Neutrophil (primary cell): Measurements from ENCODE around the gene PRELP.
"Not testable (repeated sequence)": the region's sequence is repeated elsewhere in the genome, so short reads cannot be mapped to it uniquely, and the experiment has no call there.

Source experiments
- H3K27ac ChIP-seq: fragments of 200-600 bp; sonication (generic); 2 replicates; pipeline ENCODE4 v1.5.1; 2016; ENCODE audit warnings: mild to moderate bottlenecking, moderate library complexity
- H3K27me3 ChIP-seq: fragments of 200-600 bp; sonication (generic); 2 replicates; pipeline ENCODE4 v1.6.0; 2016; ENCODE audit warnings: mild to moderate bottlenecking
- H3K36me3 ChIP-seq: fragments of 200-600 bp; sonication (generic); 2 replicates; pipeline ENCODE4 v1.5.1; 2017
- H3K4me1 ChIP-seq, 2 experiments: fragments of 200-600 bp in 1 of 2; sonication (generic) in 1 of 2; 1 replicate in 1 of 2; 2 replicates in 1 of 2; pipeline versions ENCODE4 v1.5.1 to v1.6.1; 2013 to 2016; ENCODE audit warnings: low read depth in 1 of 2, low read length in 1 of 2, mild to moderate bottlenecking in 1 of 2, moderate library complexity in 1 of 2; ENCODE audit not compliant: control insufficient read depth in 1 of 2, insufficient read depth in 1 of 2
- H3K4me3 ChIP-seq, 2 experiments: fragments of 200-600 bp in 1 of 2; sonication (generic) in 1 of 2; 1 replicate in 1 of 2; 2 replicates in 1 of 2; pipeline ENCODE4 v1.5.1; 2013 to 2016; ENCODE audit warnings: low read depth in 1 of 2, low read length in 1 of 2, mild to moderate bottlenecking in 1 of 2, moderate library complexity in 1 of 2
- H3K9me3 ChIP-seq: fragments of 200-600 bp; sonication (generic); 2 replicates; pipeline ENCODE4 v1.5.1; 2016
- TF ChIP-seq, protein P1 (sequence below): fragments of 200-600 bp; sonication (generic); IDR thresholded peaks from 2 replicates; pipeline ENCODE4 v1.5.1; 2016; ENCODE audit warnings: antibody characterized with exemption

The PRELP gene

DNA sequence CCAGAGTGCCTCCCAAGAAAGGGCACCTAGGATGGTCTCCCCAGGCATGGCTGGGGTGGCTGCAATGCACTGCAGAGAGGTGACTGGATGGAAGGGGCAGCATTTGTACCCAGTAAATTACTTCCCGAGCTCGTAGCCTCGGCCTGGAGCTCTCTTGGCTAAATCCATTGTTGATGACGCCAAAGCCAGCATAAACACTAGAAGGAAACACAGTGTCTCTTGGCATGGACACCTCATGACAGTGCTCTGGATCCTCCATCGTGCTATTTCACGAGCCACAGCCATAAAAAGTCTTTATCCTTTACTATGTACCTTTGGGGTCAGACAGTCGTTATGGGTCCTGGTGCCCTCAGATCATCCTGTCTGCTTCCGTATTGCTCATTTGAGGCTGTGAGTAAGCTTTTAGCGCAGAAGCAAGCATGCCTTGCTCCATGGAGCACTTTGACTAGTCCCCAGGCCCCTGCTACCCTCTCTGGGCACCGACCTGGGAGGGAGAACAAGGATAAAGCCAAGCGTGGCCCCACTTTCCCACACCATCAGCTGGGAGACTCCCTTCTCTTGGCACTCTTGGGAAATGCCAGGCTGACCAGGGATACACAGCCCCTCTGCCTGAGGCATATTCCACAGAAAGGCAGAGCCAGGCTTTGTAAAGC lies 10.3 kb upstream of the PRELP start:
- H3K4me3 ChIP-seq, result no peak overlapping the region
- peaks cover 8% of the 10 kb centered on the region for H3K27me3 ChIP-seq
- TF ChIP-seq, protein P1, sequence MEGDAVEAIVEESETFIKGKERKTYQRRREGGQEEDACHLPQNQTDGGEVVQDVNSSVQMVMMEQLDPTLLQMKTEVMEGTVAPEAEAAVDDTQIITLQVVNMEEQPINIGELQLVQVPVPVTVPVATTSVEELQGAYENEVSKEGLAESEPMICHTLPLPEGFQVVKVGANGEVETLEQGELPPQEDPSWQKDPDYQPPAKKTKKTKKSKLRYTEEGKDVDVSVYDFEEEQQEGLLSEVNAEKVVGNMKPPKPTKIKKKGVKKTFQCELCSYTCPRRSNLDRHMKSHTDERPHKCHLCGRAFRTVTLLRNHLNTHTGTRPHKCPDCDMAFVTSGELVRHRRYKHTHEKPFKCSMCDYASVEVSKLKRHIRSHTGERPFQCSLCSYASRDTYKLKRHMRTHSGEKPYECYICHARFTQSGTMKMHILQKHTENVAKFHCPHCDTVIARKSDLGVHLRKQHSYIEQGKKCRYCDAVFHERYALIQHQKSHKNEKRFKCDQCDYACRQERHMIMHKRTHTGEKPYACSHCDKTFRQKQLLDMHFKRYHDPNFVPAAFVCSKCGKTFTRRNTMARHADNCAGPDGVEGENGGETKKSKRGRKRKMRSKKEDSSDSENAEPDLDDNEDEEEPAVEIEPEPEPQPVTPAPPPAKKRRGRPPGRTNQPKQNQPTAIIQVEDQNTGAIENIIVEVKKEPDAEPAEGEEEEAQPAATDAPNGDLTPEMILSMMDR, result no peak
- no peaks in the 10 kb centered on the region for H3K4me1 ChIP-seq
- no peaks in the 10 kb centered on the region for H3K9me3 ChIP-seq
- H3K36me3 ChIP-seq, result no peaks in the 10 kb centered on the region
- no peak overlapping the region for H3K27ac ChIP-seq

DNA sequence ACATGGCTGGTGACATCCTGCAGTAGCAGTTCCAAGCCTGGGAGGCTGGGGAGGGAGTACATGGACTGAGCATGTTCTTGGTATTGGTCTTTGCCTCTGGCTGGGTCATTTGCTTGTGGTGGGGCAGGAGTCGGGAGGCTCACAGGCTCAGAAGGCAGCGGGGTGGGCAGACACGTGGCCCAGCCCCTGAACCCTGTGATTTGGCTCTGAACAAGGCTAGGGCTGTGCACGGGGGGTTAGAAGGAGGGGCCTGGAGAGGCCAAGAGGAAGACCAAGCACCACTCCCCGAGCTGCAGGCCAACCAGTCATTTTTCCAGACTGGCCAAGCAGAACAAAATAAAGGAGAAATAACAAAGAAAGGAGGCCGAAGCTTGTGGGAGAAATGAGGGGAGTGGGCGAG lies 9.7 kb upstream of the PRELP start:
- TF ChIP-seq, protein P1, result no peak
- no peaks in the 10 kb centered on the region for H3K4me1 ChIP-seq
- no peak overlapping the region for H3K27ac ChIP-seq
- H3K4me3 ChIP-seq, result no peak overlapping the region
- H3K36me3 ChIP-seq, result no peaks in the 10 kb centered on the region
- H3K9me3 ChIP-seq, result no peaks in the 10 kb centered on the region
- peaks cover 9% of the 10 kb centered on the region for H3K27me3 ChIP-seq

DNA sequence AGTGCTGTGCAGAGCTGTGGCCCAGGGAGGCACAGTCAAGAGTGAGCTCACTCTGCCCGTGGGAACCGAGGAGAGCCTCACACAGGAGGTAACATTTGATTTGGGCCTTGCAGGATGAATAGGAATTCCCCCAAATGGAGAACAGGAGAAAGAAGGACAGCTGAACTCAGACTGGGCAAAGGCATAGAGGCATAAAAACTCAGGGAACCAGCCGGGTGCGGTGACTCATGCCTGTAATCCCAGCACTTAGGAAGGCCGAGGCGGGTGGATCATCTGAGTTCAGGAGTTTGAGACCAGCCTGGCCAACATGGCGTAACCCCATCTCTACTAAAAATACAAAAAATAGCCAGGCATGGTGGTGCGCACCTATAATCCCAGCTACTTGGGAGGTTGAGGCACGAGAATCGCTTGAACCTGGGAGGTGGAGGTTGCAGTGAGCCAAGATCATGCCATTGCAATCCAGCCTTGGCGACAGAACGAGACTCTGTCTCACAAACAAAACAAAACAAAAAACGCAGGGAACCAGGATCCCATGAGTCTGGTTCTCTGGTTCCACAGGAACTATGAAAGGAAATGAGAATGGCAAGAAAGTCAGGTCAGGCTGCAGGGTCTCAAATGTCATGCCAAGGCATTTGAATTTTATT lies 8.6 kb upstream of the PRELP start:
- peaks cover 16% of the 10 kb centered on the region for H3K27me3 ChIP-seq
- H3K9me3 ChIP-seq, H3K27ac ChIP-seq, H3K4me3 ChIP-seq, H3K4me1 ChIP-seq, H3K36me3 ChIP-seq: not testable (repeated sequence)

DNA sequence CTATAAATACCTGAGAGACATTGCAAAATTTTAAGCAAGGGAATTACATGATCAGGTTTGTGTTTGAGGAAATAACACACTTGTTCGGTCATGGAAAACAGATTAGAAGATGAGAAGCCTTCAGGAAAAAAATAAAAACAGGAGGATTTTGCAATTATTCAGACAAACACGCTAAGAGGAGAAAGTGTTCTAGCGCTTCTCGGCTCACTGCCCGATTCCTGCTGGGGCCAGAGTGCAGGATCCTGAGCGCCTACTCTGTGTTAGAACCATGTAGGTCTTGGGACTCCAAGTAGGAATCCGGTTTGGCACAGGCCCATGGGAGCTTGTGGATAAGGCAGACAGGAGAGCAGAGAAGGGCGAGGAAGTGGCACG lies 8.1 kb upstream of the PRELP start:
- Histone ChIP-seq H3K27me3 (peaks cover 21% of the 10 kb centered on the region), H3K9me3 (no peaks in the 10 kb centered on the region), H3K4me3 (no peak overlapping the region), H3K27ac (no peak overlapping the region), H3K4me1 (no peaks in the 10 kb centered on the region), H3K36me3 (no peaks in the 10 kb centered on the region)
- TF ChIP-seq, protein P1, result no peak

DNA sequence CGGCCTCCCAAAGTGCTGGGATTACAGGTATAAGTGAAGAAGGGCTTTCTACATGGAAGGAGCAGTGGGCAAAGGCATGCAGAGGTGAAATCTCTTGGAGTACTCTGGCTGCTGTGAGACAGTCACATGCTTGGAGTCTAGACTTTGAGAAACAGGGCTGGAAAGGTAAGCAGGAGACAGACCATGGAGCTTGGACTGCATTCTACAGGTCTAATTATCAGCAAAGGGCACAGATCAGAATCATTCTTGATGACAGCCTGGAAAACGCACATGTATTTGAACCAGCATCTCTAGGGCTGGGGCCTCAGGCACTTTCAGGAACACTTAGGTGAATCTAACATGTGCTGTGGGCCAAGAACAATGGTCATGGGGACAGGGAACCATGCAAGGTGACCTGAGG lies 7.3 kb upstream of the PRELP start:
- TF ChIP-seq, protein P1, result no peak
- H3K27ac ChIP-seq, result no peak overlapping the region
- no peaks in the 10 kb centered on the region for H3K9me3 ChIP-seq
- H3K27me3 ChIP-seq, result peaks cover 24% of the 10 kb centered on the region
- H3K36me3 ChIP-seq, result no peaks in the 10 kb centered on the region
- H3K4me3 ChIP-seq, result no peak overlapping the region
- H3K4me1 ChIP-seq, result no peaks in the 10 kb centered on the region

DNA sequence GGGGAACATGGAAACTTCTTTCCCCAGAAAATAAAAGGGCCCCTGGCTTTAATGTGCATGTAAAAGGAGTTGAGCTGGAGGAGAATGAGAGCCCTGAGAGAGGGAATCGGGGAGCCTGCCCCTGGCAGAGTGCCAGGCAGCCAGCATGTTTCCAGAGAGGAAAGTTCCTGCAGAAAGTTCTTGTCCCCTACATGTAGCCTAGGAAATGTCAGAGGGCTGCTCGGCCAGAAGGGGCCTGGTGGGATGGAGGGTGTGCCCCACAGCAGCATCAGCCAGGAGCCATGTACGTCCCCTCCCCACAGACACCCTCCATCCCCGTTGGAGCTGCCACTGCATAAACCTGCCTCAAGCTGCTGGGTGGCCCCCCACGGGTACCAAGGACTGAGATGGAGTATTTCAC lies 5.4 kb upstream of the PRELP start:
- no peak overlapping the region for H3K4me3 ChIP-seq
- H3K4me1 ChIP-seq, result no peaks in the 10 kb centered on the region
- TF ChIP-seq, protein P1, result no peak
- H3K27me3 ChIP-seq, result peaks cover 34% of the 10 kb centered on the region
- H3K9me3 ChIP-seq, result no peaks in the 10 kb centered on the region
- H3K27ac ChIP-seq, result no peak overlapping the region
- H3K36me3 ChIP-seq, result no peaks in the 10 kb centered on the region
